Muscle of leg (tissue), 11 donors: ENCODE data around the gene FCHSD1. TPM values are rescaled to one million over a fixed set of nuclear protein-coding genes. Genes with fewer than 3 reads are reported as not detected.

Experiments used
- DNase-seq: peaks from one replicate; pipeline ENCODE4 v3.0.0; 2013
- H3K27ac ChIP-seq: one replicate; pipeline ENCODE4 v1.5.1; 2013; ENCODE audit warnings: mild to moderate bottlenecking, low read length, control low read depth
- H3K27me3 ChIP-seq: one replicate; pipeline ENCODE4 v1.6.1; 2013; ENCODE audit warnings: low read length; ENCODE audit not compliant: control insufficient read depth, insufficient read depth
- H3K36me3 ChIP-seq: one replicate; pipeline ENCODE4 v1.6.1; 2013; ENCODE audit warnings: low read length; ENCODE audit not compliant: control insufficient read depth, insufficient read depth
- H3K4me1 ChIP-seq: one replicate; pipeline ENCODE4 v1.6.1; 2013; ENCODE audit warnings: low read length; ENCODE audit not compliant: control insufficient read depth, insufficient read depth
- H3K4me3 ChIP-seq: one replicate; pipeline ENCODE4 v1.5.1; 2013; ENCODE audit warnings: low read length, control low read depth
- H3K9me3 ChIP-seq: replicated peaks from 2 replicates; pipeline ENCODE4 v1.6.1; 2013; ENCODE audit warnings: low read depth, low read length; ENCODE audit not compliant: control insufficient read depth
- WGBS: methylation state at CpG from one replicate; pipeline ENCODE4 v1.1.5; 2013; ENCODE audit warnings: missing lambda C conversion rate; ENCODE audit not compliant: insufficient coverage; 5-methylcytosine and 5-hydroxymethylcytosine counted together
- polyA plus RNA-seq, 8 donors: library from polyadenylated mRNA; unstranded; fragments of 120-200 nt; gene quantifications; one replicate each; pipeline versions ENCODE4 v1.2.1 to v1.2.3, GENCODE V29; 2013; ENCODE audit warnings: inconsistent platforms in 1 of 8, low replicate concordance in 1 of 8; ENCODE audit not compliant: insufficient read length in 8 of 8, insufficient read depth in 1 of 8
- total RNA-seq: library from RNA; stranded (reverse); fragments of 120-200 nt; gene quantifications from one replicate; pipeline ENCODE4 v1.2.4, GENCODE V29; 2013

FCHSD1 gene
- total and polyA plus RNA-seq, 9 donors, result 5.9 to 10.3 (median 7.7) TPM

DNA sequence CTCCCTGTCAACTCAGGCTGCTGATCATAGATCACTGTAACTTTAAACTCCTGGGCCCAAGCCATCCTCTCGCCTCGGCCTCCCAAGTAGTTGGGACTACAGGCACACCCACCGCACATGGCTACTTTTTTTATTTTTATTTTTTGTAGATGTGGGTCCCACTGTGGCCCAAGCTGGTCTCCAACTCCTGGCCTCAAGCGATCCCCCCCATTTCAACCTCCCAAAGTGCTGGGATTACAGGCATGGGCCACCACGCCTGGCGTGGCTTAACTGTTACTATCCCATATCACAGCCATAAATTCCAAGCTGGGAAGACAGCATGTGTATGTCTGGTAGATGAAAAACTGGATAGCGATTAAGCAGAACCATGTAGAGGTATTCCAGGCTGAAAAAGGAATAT lies 15.6 kb downstream of the FCHSD1 start:
- WGBS, result no CpG with 5 or more reads among the region's 7 CpGs
- Histone ChIP-seq H3K9me3 (no peaks in the 10 kb centered on the region), H3K27ac (no peak overlapping the region), H3K27me3 (peaks cover 26% of the 10 kb centered on the region), H3K4me1 (peaks cover 26% of the 10 kb centered on the region), H3K4me3 (peak overlapping the region; percentile 99), H3K36me3 (peaks cover 10% of the 10 kb centered on the region)
- DNase-seq, result no peak

DNA sequence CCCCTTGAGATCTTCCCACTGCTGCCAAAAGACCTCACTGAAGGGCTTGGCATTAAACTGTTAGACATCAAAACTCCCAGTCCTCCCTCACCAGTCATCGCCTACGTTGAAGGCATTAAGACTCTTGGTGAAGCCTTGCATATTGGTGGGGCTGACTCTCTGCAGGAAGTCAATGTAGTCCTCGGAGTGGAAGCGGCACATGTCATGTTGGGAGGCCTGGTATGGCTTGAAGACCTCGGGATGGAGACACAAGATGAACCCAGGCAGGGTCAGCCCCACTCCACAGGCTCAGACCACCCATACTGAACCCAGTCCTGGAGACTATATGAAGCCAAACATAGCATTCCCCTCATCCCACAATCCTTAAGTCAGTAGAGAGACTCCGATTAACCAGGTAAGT lies 16.5 kb downstream of the FCHSD1 start:
- H3K27ac ChIP-seq, result no peak overlapping the region
- H3K36me3 ChIP-seq, result peaks cover 16% of the 10 kb centered on the region
- no peak overlapping the region for H3K4me3 ChIP-seq
- H3K9me3 ChIP-seq, result no peaks in the 10 kb centered on the region
- peaks cover 26% of the 10 kb centered on the region for H3K4me1 ChIP-seq
- WGBS, result 93% methylated on average over 3 of the region's 6 CpGs
- no peak for DNase-seq
- peaks cover 23% of the 10 kb centered on the region for H3K27me3 ChIP-seq

DNA sequence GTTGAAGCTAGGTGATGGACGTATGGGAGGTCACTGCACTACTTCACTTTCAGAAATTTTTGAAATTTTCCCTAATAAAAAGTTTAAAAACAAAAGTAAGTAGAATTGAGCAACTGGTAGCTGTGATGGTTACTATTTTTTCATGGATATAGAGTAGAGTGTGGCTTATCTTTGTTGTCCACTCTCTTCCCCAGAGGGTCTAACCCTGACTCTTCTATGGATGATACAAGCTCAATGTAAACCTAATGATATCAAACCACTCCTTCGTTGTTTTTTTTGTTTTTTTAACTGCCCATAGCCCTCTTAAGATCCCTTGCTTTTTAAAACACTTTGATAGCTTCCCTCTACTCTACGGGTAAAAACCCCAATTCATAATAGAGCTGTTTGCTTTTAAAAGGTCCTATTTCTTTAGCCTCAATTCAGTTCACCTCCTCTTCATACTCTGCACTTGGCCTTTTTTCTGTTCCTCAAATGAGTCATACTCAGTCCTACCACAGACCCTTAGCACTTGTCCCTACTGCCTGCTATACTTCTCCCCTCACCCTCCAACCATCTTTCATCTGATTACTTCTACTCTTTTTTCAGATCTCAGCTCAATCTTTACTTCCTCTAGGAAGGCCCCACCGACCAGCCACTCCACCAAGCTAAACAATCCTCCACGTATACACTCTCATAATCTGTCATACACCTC lies 17.2 kb downstream of the FCHSD1 start:
- DNase-seq, result no peak
- peaks cover 23% of the 10 kb centered on the region for H3K36me3 ChIP-seq
- peaks cover 26% of the 10 kb centered on the region for H3K4me1 ChIP-seq
- H3K9me3 ChIP-seq, result no peaks in the 10 kb centered on the region
- H3K27ac ChIP-seq, result no peak overlapping the region
- no peak overlapping the region for H3K4me3 ChIP-seq
- peaks cover 22% of the 10 kb centered on the region for H3K27me3 ChIP-seq
- 82% methylated on average over 4 of the region's 5 CpGs for WGBS

DNA sequence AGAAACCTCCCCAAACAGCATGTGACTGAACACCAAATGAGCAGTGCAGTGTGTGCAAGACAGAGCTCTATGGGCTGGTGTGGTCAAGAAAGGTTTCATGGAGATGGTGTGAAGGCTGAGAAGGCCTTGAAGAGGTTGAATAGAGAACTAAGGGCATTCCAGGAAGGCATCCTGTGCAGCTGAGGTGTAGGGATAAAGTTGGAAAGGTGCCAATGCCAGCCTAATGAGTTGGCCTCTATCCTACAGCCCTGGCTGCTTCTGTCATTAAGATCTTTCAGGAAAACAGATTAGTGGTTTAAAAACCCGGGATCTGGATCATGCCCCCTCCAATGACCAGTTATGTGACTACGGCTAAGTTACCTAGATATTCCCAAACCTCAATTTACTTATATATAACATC lies 18.6 kb downstream of the FCHSD1 start:
- Histone ChIP-seq H3K27ac (no peak overlapping the region), H3K36me3 (peaks cover 36% of the 10 kb centered on the region), H3K27me3 (peaks cover 8% of the 10 kb centered on the region), H3K9me3 (no peaks in the 10 kb centered on the region), H3K4me1 (peaks cover 19% of the 10 kb centered on the region), H3K4me3 (no peak overlapping the region)
- no CpG with 5 or more reads among the region's 2 CpGs for WGBS
- DNase-seq, result no peak

DNA sequence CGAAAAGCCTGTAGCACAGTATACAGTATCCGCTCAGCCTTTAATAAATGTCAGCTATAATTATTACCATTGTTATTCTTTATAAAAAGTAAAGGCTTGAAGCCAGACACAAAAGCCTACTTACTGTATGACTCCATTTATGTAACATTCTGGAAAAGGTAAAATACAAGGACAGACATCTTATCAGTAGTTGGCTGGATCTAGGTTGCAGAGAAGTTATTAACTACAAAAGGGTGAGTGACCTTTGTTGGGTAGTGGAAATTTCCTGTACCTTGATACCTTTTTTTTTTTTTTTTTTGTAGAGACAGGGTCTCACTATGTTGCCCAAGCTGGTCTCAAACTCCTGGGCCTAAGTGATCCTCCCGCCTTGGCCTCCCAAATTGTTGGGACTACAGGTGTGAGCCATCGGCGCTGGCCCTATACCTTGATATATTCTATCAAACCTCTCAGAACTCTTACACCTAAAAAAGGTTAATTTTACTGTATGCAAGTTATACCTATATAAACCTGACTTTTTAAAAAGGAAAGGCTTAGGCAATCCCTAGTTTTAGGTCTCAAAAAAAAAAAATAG lies 20.6 kb downstream of the FCHSD1 start:
- Histone ChIP-seq H3K9me3 (no peaks in the 10 kb centered on the region), H3K4me3 (no peak overlapping the region), H3K4me1 (peaks cover 7% of the 10 kb centered on the region), H3K27me3 (no peaks in the 10 kb centered on the region), H3K27ac (no peak overlapping the region), H3K36me3 (peaks cover 51% of the 10 kb centered on the region)
- DNase-seq, result no peak
- no CpG with 5 or more reads among the region's 5 CpGs for WGBS

DNA sequence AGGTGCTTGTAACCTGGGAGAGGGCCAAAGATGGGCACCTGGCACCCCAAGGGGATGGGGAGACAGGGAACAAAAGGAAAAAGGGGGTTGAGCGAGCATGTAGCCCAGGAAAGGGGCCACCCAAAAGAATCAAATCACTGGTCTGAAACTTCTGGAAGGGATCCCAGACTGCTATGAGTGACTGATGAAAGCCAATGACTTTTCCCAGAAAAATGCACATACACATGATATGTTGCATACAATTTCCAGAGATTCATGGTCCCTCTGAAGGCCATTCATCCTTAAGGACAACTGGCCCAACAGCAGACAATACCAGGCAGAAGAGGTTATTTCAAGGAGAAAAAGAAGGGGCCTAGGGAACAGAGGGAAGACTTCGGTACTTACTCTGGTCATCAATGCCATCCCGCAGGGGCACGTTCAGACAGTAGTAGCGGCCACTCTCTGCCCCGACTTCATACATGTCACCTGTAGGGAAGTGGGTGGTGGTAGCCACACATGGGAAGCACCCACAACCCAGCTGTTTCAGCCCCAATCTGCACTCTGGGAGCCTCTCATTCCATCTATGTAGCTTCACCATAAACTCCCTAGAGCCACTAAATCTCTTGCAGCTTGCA lies 22.9 kb downstream of the FCHSD1 start:
- Histone ChIP-seq H3K4me3 (no peak overlapping the region), H3K9me3 (no peaks in the 10 kb centered on the region), H3K27ac (no peak overlapping the region), H3K36me3 (peaks cover 61% of the 10 kb centered on the region), H3K27me3 (no peaks in the 10 kb centered on the region), H3K4me1 (peaks cover 6% of the 10 kb centered on the region)
- no peak for DNase-seq
- WGBS, result 100% methylated on average over 1 of the region's 6 CpGs

DNA sequence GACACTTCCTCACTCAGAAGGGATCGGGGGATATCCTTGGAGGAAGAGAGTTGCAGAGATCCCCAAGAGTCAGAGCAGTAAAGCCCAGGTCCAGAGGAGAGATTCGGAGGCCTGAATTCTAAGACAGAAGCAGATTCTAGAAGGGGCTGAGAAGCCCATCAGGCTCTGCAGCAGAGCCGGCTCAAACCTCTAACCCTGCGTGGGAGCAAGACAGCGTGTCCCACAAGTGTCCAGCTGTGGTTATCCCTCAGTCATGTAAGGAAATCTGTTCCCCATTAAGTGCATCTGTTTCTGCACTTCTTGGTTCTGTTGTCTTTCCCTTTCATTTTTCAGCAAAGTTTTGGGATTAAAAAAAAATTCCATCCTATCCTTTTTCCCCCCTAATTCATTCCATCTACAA lies 27.6 kb downstream of the FCHSD1 start:
- peaks cover 55% of the 10 kb centered on the region for H3K36me3 ChIP-seq
- H3K9me3 ChIP-seq, result no peaks in the 10 kb centered on the region
- DNase-seq, result peak; percentile 74
- H3K27ac ChIP-seq, result peak overlapping the region; percentile 29
- peaks cover 8% of the 10 kb centered on the region for H3K4me1 ChIP-seq
- WGBS, result 20% methylated on average over 4 of the region's 5 CpGs
- H3K27me3 ChIP-seq, result no peaks in the 10 kb centered on the region
- H3K4me3 ChIP-seq, result no peak overlapping the region

DNA sequence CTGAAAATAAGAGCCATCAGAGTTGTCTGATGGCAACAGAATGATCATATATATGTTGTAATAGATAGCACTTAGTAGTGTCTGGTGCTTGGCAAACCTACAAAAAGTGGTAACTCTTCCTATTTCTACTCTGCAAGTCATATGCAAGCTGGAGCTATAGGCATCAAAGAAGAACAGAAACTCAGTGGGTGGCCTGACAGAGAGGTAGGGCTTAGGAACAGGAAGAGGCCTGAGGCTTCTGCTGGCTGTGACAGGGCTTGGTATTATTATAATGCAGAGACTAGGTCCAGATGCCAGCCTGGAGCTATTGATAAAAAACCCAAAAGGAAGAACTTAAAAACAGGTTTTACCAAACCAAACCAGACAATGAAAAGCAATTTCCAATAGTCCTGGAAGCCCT lies 28.0 kb downstream of the FCHSD1 start:
- Histone ChIP-seq H3K9me3 (no peaks in the 10 kb centered on the region), H3K27ac (peak overlapping the region; percentile 29), H3K36me3 (peaks cover 51% of the 10 kb centered on the region), H3K27me3 (no peaks in the 10 kb centered on the region), H3K4me1 (peaks cover 9% of the 10 kb centered on the region), H3K4me3 (no peak overlapping the region)
- peak; percentile 63 for DNase-seq

DNA sequence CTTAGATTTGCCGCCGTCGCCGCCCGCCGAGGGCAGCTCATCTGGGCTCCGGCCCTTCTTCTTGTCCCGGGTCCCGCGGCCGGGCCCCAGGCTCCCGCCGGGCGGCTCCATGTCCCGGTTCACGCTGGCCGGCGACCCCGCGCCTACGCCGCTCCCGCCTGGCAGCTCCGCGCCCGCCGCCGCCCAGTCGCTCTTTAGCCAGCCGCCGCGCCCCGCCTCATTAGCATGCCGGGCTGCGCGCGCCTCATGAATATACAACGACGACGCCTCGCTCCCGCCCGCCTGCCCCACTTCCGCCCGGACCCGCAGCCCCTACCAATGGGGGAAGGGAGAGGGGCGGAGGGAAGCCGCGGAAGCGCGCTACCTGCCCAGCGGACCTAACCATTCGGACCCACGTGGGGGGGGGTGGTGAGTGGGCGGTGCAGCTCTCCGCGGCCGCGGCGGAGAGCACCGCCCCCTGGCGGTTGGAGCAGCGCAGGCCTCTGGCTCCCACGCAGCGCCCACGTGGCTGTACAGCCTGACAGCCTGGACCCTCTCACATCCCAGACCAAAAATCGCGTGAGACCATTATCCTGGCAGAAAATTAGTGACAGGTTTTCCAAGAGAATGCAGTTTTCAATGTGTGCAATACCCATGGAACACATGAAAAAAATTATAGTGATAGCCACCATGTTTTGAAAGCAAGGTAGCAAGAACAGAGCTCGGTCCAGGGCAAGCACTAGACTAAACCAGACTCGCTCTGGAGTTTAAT lies 32.2 kb downstream of the FCHSD1 start, which contains the start of gene DIAPH1:
Gene DIAPH1 (minus strand): TSS at position 197 of the 751 bp plus-strand sequence. CDS start 86 bp downstream, at position 111.
- 2% methylated on average over 41 of the region's 70 CpGs for WGBS
- Histone ChIP-seq H3K4me3 (peak within 1 kb of the TSS; percentile 83), H3K4me1 (peaks cover 14% of the 10 kb centered on the region), H3K27ac (peak within 1 kb of the TSS; percentile 70), H3K27me3 (no peaks in the 10 kb centered on the region), H3K9me3 (no peaks in the 10 kb centered on the region), H3K36me3 (peaks cover 22% of the 10 kb centered on the region)
- DNase-seq, result peak; percentile 98
